Tibial nerve (tissue), 4 donors: ENCODE data around the gene ZFP90. TPM values are rescaled to one million over a fixed set of nuclear protein-coding genes. Genes with fewer than 3 reads are reported as not detected.

ENCODE experiments used
- DNase-seq, 2 donors: peaks; one replicate each; pipeline ENCODE4 v3.0.0-alpha.2; 2019; ENCODE audit warnings: low spot score in 2 of 2
- H3K27ac ChIP-seq, 4 donors: fragments of 200-600 bp; sonication (generic) in 3 of 4; one replicate each; pipeline ENCODE4 v1.5.1; 2017 to 2019; ENCODE audit warnings: mild to moderate bottlenecking in 1 of 4
- H3K27me3 ChIP-seq, 2 donors: fragments of 200-600 bp; sonication (generic) in 1 of 2; one replicate each; pipeline versions ENCODE4 v1.5.1 to v1.6.0; 2017 to 2019
- H3K36me3 ChIP-seq, 3 donors: fragments of 200-600 bp; sonication (generic); one replicate each; pipeline ENCODE4 v1.5.1; 2018 to 2019
- H3K4me1 ChIP-seq, 4 donors: fragments of 200-600 bp; sonication (generic) in 3 of 4; one replicate each; pipeline ENCODE4 v1.5.1; 2017 to 2019
- H3K4me3 ChIP-seq, 4 donors: fragments of 200-600 bp; sonication (generic) in 3 of 4; one replicate each; pipeline ENCODE4 v1.5.1; 2017 to 2019; ENCODE audit warnings: mild to moderate bottlenecking in 1 of 4, moderate library complexity in 1 of 4
- H3K9me3 ChIP-seq, 4 donors: fragments of 200-600 bp; sonication (generic) in 3 of 4; one replicate each; pipeline ENCODE4 v1.5.1; 2017 to 2019
- EP300 ChIP-seq, 2 donors: sonication (generic); formaldehyde crosslinking; IDR thresholded peaks; one replicate each; pipeline ENCODE4 v1.6.1; 2017; ENCODE audit warnings: antibody characterized with exemption in 2 of 2, mild to moderate bottlenecking in 1 of 2
- POLR2A ChIP-seq, 2 donors: fragments of 450-650 bp; IDR thresholded peaks; one replicate each; pipeline ENCODE4 v1.6.1; 2017; ENCODE audit warnings: antibody characterized with exemption in 2 of 2, mild to moderate bottlenecking in 2 of 2, moderate library complexity in 2 of 2
- WGBS, 2 donors: methylation state at CpG; one replicate each; pipeline ENCODE4 v1.1.5; 2018; 5-methylcytosine and 5-hydroxymethylcytosine counted together
- total RNA-seq, 4 donors: library from RNA; depleted of rRNA; stranded (reverse); fragments of >200 nt; gene quantifications; one replicate each; pipeline ENCODE4 v1.1.0, GENCODE V29; 2016
- TF ChIP-seq, protein P1 (sequence below), 5 experiments: fragments of 200-600 bp in 3 of 5; fragments of 450-650 bp in 2 of 5; sonication (generic) in 3 of 5; IDR thresholded peaks; one replicate each; pipeline ENCODE4 v1.5.1; 2016 to 2019; ENCODE audit warnings: antibody characterized with exemption in 5 of 5, mild to moderate bottlenecking in 3 of 5, moderate library complexity in 2 of 5

Gene ZFP90
- total RNA-seq, 4 donors from 2014 or later, result 32.1 to 66.9 (median 48.2) TPM

DNA sequence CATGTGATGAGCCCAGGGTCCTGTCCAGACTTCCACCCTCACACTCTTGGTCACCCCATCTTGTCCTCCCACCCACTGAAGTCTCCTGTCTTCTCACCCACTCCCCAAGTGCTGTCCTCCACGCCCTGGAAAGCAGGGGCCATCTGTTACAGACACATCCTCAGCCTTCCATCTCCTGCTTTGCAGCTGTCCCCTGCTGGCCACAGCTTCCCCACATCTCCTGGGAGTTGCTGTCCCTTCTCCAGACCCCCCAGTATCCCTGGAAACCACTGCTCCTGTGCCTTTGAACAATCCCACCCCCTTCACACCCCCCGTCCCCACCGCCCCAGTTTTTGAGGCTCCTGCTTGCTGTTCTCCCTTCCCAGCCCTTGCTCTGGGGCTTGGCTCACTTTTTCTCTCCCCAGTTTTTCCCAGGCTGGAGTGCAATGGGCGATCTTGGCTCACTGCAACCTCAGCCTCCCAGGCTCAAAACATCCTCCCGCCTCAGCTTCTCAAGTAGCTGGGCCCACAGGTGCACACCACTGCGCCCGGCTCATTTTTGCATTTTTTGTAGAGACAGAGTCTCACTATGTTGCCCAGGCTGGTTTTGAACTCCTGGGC is 30.4 kb upstream of the ZFP90 start:
- H3K27ac ChIP-seq, result no peak overlapping the region
- H3K27me3 ChIP-seq, result peaks cover 0 to 17% of the 10 kb centered on the region in 2 donors
- 76 to 77% methylated on average over 7 of the region's 7 CpGs for WGBS, 2 donors
- H3K4me1 ChIP-seq, result peaks cover 0 to 8% (median 0%) of the 10 kb centered on the region in 4 donors
- no peaks in the 10 kb centered on the region for H3K36me3 ChIP-seq
- H3K4me3 ChIP-seq, result no peak overlapping the region
- DNase-seq, result no peak
- TF ChIP-seq, protein P1, sequence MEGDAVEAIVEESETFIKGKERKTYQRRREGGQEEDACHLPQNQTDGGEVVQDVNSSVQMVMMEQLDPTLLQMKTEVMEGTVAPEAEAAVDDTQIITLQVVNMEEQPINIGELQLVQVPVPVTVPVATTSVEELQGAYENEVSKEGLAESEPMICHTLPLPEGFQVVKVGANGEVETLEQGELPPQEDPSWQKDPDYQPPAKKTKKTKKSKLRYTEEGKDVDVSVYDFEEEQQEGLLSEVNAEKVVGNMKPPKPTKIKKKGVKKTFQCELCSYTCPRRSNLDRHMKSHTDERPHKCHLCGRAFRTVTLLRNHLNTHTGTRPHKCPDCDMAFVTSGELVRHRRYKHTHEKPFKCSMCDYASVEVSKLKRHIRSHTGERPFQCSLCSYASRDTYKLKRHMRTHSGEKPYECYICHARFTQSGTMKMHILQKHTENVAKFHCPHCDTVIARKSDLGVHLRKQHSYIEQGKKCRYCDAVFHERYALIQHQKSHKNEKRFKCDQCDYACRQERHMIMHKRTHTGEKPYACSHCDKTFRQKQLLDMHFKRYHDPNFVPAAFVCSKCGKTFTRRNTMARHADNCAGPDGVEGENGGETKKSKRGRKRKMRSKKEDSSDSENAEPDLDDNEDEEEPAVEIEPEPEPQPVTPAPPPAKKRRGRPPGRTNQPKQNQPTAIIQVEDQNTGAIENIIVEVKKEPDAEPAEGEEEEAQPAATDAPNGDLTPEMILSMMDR (IDR thresholded peaks at IDR 0.05), result no peak
- TF ChIP-seq POLR2A (IDR thresholded peaks at IDR 0.05) (no peak), EP300 (IDR thresholded peaks at IDR 0.05) (no peak)
- H3K9me3 ChIP-seq, result no peaks in the 10 kb centered on the region

DNA sequence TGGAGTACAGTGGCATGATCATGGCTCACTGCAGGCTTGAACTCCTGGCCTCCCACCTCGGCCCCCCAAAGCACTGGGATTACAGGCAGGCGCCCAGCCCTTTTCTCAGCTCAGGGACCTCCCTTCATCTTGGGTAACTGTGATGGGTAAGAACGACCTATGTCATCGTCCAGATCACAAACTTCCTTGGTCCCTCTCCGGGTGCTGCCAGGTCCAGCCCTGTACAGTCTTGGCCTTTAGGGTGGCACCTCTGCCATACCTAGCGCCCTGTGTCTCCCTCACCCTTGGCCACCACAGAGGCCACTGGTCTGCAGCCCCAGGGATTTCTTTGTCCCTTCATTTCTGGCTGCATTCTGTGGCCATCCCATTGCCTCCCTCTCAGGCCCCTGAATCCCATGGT is 29.7 kb upstream of the ZFP90 start:
- no peak for DNase-seq
- Histone ChIP-seq H3K4me3 (no peak overlapping the region), H3K27me3 (peaks cover 0 to 17% of the 10 kb centered on the region in 2 donors), H3K27ac (peak overlapping the region in 1 of 4 donors; percentile 31), H3K36me3 (no peaks in the 10 kb centered on the region), H3K4me1 (peaks cover 0 to 8% (median 0%) of the 10 kb centered on the region in 4 donors), H3K9me3 (no peaks in the 10 kb centered on the region)
- 80 to 89% methylated on average over 6 of the region's 6 CpGs for whole genome bisulfite sequencing, 2 donors
- TF ChIP-seq, protein P1 (IDR thresholded peaks at IDR 0.05), result no peak
- TF ChIP-seq POLR2A (IDR thresholded peaks at IDR 0.05), result no peak

DNA sequence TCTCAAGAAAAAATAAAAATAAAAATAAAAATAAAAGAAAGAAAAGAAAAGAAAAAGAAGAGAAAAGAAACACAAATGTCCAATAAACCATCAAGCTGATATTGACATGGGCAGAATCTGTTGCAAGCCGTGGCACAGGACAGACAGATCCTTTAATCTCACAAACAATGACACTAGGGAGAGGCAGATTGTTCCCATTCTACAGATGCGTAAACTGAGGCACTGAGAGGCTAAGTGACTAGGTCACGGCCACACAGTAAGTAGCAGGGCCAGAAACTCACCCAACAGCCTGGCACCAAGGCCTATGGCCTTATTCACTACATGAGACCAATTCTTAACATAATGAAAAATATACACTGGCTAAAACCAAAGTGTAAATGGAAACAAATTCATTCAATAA is 28.3 kb upstream of the ZFP90 start:
- H3K4me3 ChIP-seq, result no peak overlapping the region
- no peak overlapping the region for H3K27ac ChIP-seq
- H3K36me3 ChIP-seq, result no peaks in the 10 kb centered on the region
- H3K4me1 ChIP-seq, result peaks cover 0 to 8% (median 0%) of the 10 kb centered on the region in 4 donors
- 96 to 98% methylated on average over 3 of the region's 3 CpGs for WGBS, 2 donors
- peaks cover 0 to 17% of the 10 kb centered on the region in 2 donors for H3K27me3 ChIP-seq
- TF ChIP-seq EP300 (IDR thresholded peaks at IDR 0.05) (no peak), POLR2A (IDR thresholded peaks at IDR 0.05) (no peak)
- TF ChIP-seq, protein P1 (IDR thresholded peaks at IDR 0.05), result no peak
- no peak for DNase-seq
- H3K9me3 ChIP-seq, result no peaks in the 10 kb centered on the region

DNA sequence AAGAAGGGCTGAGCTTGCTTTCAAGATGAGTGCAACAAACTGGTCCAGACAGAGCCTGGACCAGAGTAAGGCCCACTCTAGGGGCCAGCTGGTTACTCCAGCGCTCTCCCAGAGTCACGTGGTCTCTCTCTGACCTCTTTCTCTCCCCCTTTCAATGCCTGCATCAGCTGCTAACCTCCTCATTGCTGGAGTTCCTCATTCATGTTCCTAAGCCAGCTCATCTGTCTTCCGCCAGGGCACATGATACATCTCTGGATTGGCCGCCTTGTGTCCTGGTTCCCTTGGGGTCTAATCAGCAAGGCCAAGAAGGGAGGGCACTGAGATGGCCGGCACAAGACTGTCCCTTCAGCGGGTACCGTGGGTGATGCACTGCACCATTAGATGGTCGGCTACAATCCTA is 26.9 kb upstream of the ZFP90 start:
- Histone ChIP-seq H3K27ac (no peak overlapping the region), H3K4me1 (peaks cover 0 to 8% (median 0%) of the 10 kb centered on the region in 4 donors), H3K9me3 (no peaks in the 10 kb centered on the region), H3K4me3 (no peak overlapping the region), H3K27me3 (peaks cover 0 to 17% of the 10 kb centered on the region in 2 donors), H3K36me3 (no peaks in the 10 kb centered on the region)
- 55 to 70% methylated on average over 8 of the region's 8 CpGs for WGBS, 2 donors
- TF ChIP-seq, protein P1 (IDR thresholded peaks at IDR 0.05), result no peak
- TF ChIP-seq EP300 (IDR thresholded peaks at IDR 0.05) (no peak), POLR2A (IDR thresholded peaks at IDR 0.05) (no peak)
- no peak for DNase-seq

DNA sequence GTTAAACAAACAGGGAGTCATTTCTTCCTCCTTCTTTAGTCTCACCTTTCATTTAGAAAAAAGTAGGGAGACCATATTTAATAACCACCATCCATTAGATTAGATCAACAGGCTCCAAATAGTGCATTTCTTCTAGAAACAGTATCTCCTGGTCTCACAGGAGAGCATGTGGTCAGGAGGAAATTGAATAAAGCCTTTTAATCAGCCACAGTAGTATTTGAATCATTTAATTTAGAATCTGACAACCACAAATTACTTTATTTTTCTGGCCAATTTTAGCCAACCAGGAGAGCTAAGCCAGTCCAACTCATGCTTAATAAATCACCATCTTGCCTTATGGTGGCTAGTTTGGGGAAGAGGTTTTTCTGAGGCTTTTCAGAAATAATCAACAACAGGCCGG is 26.3 kb upstream of the ZFP90 start:
- 100% methylated on average over 1 of the region's 1 CpG for WGBS, 2 donors
- DNase-seq, result no peak
- H3K27ac ChIP-seq, result no peak overlapping the region

More for the DNA sequence above, 26.3 kb upstream of the ZFP90 start:
- Histone ChIP-seq H3K27me3 (peaks cover 0 to 12% of the 10 kb centered on the region in 2 donors), H3K4me3 (no peak overlapping the region), H3K9me3 (no peaks in the 10 kb centered on the region), H3K36me3 (no peaks in the 10 kb centered on the region), H3K4me1 (peaks cover 0 to 8% (median 0%) of the 10 kb centered on the region in 4 donors)
- TF ChIP-seq POLR2A (IDR thresholded peaks at IDR 0.05) (no peak), EP300 (IDR thresholded peaks at IDR 0.05) (no peak)
- TF ChIP-seq, protein P1 (IDR thresholded peaks at IDR 0.05), result no peak
